H1 (cell line): Measurements from ENCODE around the gene RERE. TPM values are rescaled to one million over a fixed set of nuclear protein-coding genes. Genes with fewer than 3 reads are reported as not detected.

Source experiments
- CTCF ChIA-PET: fragments of 300-600 bp; sonication (Branson Sonifier 250); formaldehyde crosslinking; loops from one replicate; lab custom pipeline; 2021; ENCODE audit not compliant: partially characterized antibody; lab: Charles Lee
- POLR2A ChIA-PET: fragments of 300-600 bp; sonication (Branson Sonifier 250); formaldehyde crosslinking; loops from one replicate; lab custom pipeline; 2021; ENCODE audit warnings: inconsistent platforms; ENCODE audit not compliant: partially characterized antibody; lab: Charles Lee
- DNase-seq, 2 experiments: peaks; one replicate each; pipeline versions ENCODE4 v3.0.0 to v3.0.0-alpha.2; 2010 to 2022; ENCODE audit warnings: low spot score in 2 of 2, low read depth in 1 of 2, mixed read lengths in 1 of 2
- FAIRE-seq: peaks from 2 replicates; lab custom pipeline; 2011; peaks lifted over from hg19 to GRCh38; lab: Jason Lieb, UNC
- H2AFZ ChIP-seq: 2 replicates; pipeline ENCODE4 v1.8.1; 2012; ENCODE audit warnings: low read length, inconsistent platforms
- H2AK5ac ChIP-seq: 2 replicates; pipeline ENCODE4 v1.6.1; 2013; ENCODE audit warnings: low read depth, low read length
- H2BK120ac ChIP-seq: replicated peaks from 2 replicates; pipeline ENCODE3; 2013; ENCODE audit warnings: low read depth, low read length, inconsistent platforms
- H2BK12ac ChIP-seq: 2 replicates; pipeline ENCODE4 v1.6.1; 2013; ENCODE audit warnings: low read depth, low read length
- H2BK15ac ChIP-seq: 2 replicates; pipeline ENCODE4 v1.6.1; 2013; ENCODE audit warnings: low read length
- H2BK20ac ChIP-seq: 2 replicates; pipeline ENCODE4 v1.6.1; 2013; ENCODE audit warnings: low read length
- H2BK5ac ChIP-seq: 2 replicates; pipeline ENCODE4 v1.6.1; 2013; ENCODE audit warnings: low read depth, low read length
- H3K14ac ChIP-seq: 2 replicates; pipeline ENCODE4 v1.6.1; 2013; ENCODE audit warnings: inconsistent platforms; ENCODE audit not compliant: insufficient read length
- H3K18ac ChIP-seq: 2 replicates; pipeline ENCODE4 v1.6.1; 2013; ENCODE audit warnings: low read length; ENCODE audit errors: extremely low read depth
- H3K23ac ChIP-seq: 2 replicates; pipeline ENCODE4 v1.6.1; 2013; ENCODE audit warnings: inconsistent platforms; ENCODE audit not compliant: insufficient read length
- H3K23me2 ChIP-seq: 2 replicates; pipeline ENCODE4 v1.6.1; 2013; ENCODE audit warnings: low read depth, low read length
- H3K27ac ChIP-seq: 2 replicates; pipeline ENCODE4 v1.6.1; 2011; ENCODE audit warnings: low read depth, low read length, inconsistent platforms
- H3K27me3 ChIP-seq, 4 experiments: replicated peaks in 1 of 4; 1 replicate in 1 of 4; 2 replicates in 3 of 4; pipeline versions ENCODE4 v1.6.1 to v1.8.1; 2011 to 2013; ENCODE audit warnings: low read length in 3 of 4, mild to moderate bottlenecking in 3 of 4, inconsistent platforms in 2 of 4, mixed read lengths in 2 of 4, moderate library complexity in 1 of 4; ENCODE audit not compliant: control insufficient read depth in 3 of 4, insufficient read depth in 3 of 4; ENCODE audit errors: extremely low read depth in 1 of 4
- H3K36me3 ChIP-seq, 4 experiments: 2 replicates each; pipeline versions ENCODE4 v1.6.1 to v1.8.1; 2011 to 2013; ENCODE audit warnings: mild to moderate bottlenecking in 4 of 4, low read length in 3 of 4, moderate library complexity in 2 of 4, control low read depth in 1 of 4, inconsistent platforms in 1 of 4; ENCODE audit not compliant: insufficient read depth in 4 of 4, control insufficient read depth in 2 of 4
- H3K4ac ChIP-seq: replicated peaks from 2 replicates; pipeline ENCODE3; 2013; ENCODE audit warnings: low read length, low read depth, mixed read lengths, inconsistent platforms; ENCODE audit not compliant: insufficient read length
- H3K4me1 ChIP-seq, 4 experiments: replicated peaks in 1 of 4; 1 replicate in 1 of 4; 2 replicates in 3 of 4; pipeline versions ENCODE4 v1.6.1 to v1.8.1; 2011 to 2013; ENCODE audit warnings: low read length in 3 of 4, inconsistent platforms in 2 of 4, mixed read lengths in 1 of 4; ENCODE audit not compliant: insufficient read depth in 4 of 4, control insufficient read depth in 3 of 4
- H3K4me2 ChIP-seq, 2 experiments: 2 replicates each; pipeline versions ENCODE4 v1.6.1 to v1.8.1; 2011 to 2013; ENCODE audit warnings: low read depth in 2 of 2, low read length in 2 of 2, control low read depth in 1 of 2, inconsistent platforms in 1 of 2, mild to moderate bottlenecking in 1 of 2; ENCODE audit not compliant: insufficient read depth in 1 of 2
- H3K4me3 ChIP-seq, 4 experiments: fragments of 200-600, 300-600 bp in 1 of 4; sonication (generic), shearing (Covaris generic), sonication (Bioruptor Twin) in 1 of 4; 2 replicates each; pipeline versions ENCODE4 v1.5.1 to v1.8.1; 2011 to 2016; ENCODE audit warnings: low read length in 4 of 4, low read depth in 3 of 4, control low read depth in 2 of 4, inconsistent platforms in 2 of 4, mild to moderate bottlenecking in 2 of 4, mixed read lengths in 1 of 4, moderate library complexity in 1 of 4; ENCODE audit not compliant: insufficient read depth in 2 of 4; ENCODE audit errors: extremely low read depth in 1 of 4
- H3K56ac ChIP-seq: replicated peaks from 2 replicates; pipeline ENCODE3; 2013; ENCODE audit warnings: low read depth, mild to moderate bottlenecking, mixed read lengths, low read length, inconsistent platforms; ENCODE audit not compliant: insufficient read length
- H3K79me1 ChIP-seq: 2 replicates; pipeline ENCODE4 v1.6.1; 2013; ENCODE audit warnings: low read depth, low read length, control low read depth
- H3K79me2 ChIP-seq, 2 experiments: 2 replicates each; pipeline versions ENCODE4 v1.6.1 to v1.8.1; 2012 to 2013; ENCODE audit warnings: low read length in 2 of 2, mild to moderate bottlenecking in 2 of 2, inconsistent platforms in 1 of 2; ENCODE audit not compliant: insufficient read depth in 2 of 2, control insufficient read depth in 1 of 2
- H3K9ac ChIP-seq, 4 experiments: replicated peaks in 1 of 4; 1 replicate in 1 of 4; 2 replicates in 3 of 4; pipeline versions ENCODE4 v1.6.1 to v1.8.1; 2011 to 2013; ENCODE audit warnings: low read depth in 3 of 4, low read length in 3 of 4, control low read depth in 2 of 4, mild to moderate bottlenecking in 2 of 4, moderate library complexity in 2 of 4, inconsistent platforms in 1 of 4; ENCODE audit errors: extremely low read depth in 1 of 4
- H3K9me3 ChIP-seq, 2 experiments: 2 replicates each; pipeline versions ENCODE4 v1.6.1 to v1.8.1; 2012 to 2013; ENCODE audit warnings: mild to moderate bottlenecking in 2 of 2, moderate library complexity in 2 of 2, control low read depth in 1 of 2, inconsistent platforms in 1 of 2, low read depth in 1 of 2, low read length in 1 of 2, mixed read lengths in 1 of 2; ENCODE audit not compliant: insufficient read depth in 2 of 2
- H4K20me1 ChIP-seq, 2 experiments: replicated peaks in 1 of 2; 2 replicates each; pipeline versions ENCODE3 to v1.8.1; 2011 to 2013; ENCODE audit warnings: inconsistent platforms in 2 of 2, low read length in 2 of 2, mild to moderate bottlenecking in 1 of 2; ENCODE audit not compliant: insufficient read depth in 2 of 2, control insufficient read depth in 1 of 2
- H4K5ac ChIP-seq: 2 replicates; pipeline ENCODE4 v1.6.1; 2013; ENCODE audit warnings: low read length, low read depth, mixed read lengths, inconsistent platforms; ENCODE audit not compliant: insufficient read length
- H4K8ac ChIP-seq: 2 replicates; pipeline ENCODE4 v1.8.0; 2013; ENCODE audit warnings: mild to moderate bottlenecking, moderate library complexity, low read length, inconsistent platforms; ENCODE audit not compliant: insufficient read depth; ENCODE audit errors: extremely low read depth
- H4K91ac ChIP-seq: replicated peaks from 2 replicates; pipeline ENCODE3; 2013; ENCODE audit warnings: low read length, mixed read lengths, inconsistent platforms; ENCODE audit not compliant: insufficient read length
- SIN3A ChIP-seq, 2 experiments: IDR thresholded peaks in 1 of 2; conservative IDR thresholded peaks in 1 of 2; 2 replicates each; pipeline ENCODE4 v1.6.1; 2011 to 2012; ENCODE audit warnings: low read length in 2 of 2, improper control_type of control experiment in 1 of 2, low read depth in 1 of 2, mild to moderate bottlenecking in 1 of 2
- WGBS, 2 experiments: shearing (Covaris generic) in 1 of 2; methylation state at CpG; one replicate each; pipeline versions ENCODE4 v1.1.6 to v1.1.7; 2013 to 2015; ENCODE audit warnings: low lambda C conversion rate in 2 of 2, mixed read lengths in 2 of 2, inconsistent platforms in 1 of 2, low coverage in 1 of 2, missing lambda C conversion rate in 1 of 2; ENCODE audit not compliant: insufficient replicate concordance in 2 of 2, insufficient coverage in 1 of 2, insufficient read length in 1 of 2; ENCODE audit errors: extremely low coverage in 1 of 2, missing lambda C conversion rate in 1 of 2; 5-methylcytosine and 5-hydroxymethylcytosine counted together
- polyA plus RNA-seq, 7 experiments: library from polyadenylated mRNA; depleted of rRNA in 3 of 7; stranded (reverse) in 5 of 7; unstranded in 2 of 7; fragments of >200 nt in 5 of 7; fragments of 200-250 nt in 2 of 7; gene quantifications; 1 replicate in 5 of 7; 2 replicates in 1 of 7; 4 replicates in 1 of 7; pipeline versions ENCODE4 v1.2.1 to v1.2.3, GENCODE V29; 2011 to 2013; ENCODE audit warnings: missing spikeins in 2 of 7, mixed read lengths in 2 of 7
- total RNA-seq: library from RNA; stranded (reverse); fragmentation: NEBNext Ultra II Directional; extraction: Animal tissue kit (Norgen Biotek cat#: 25700); gene quantifications from 2 replicates; pipeline ENCODE4 v1.2.1, GENCODE V29; 2021

Gene RERE
- total and polyA plus RNA-seq, 2 of the 8 experiments (the other 6 are each of a cell fraction or from before 2014, with no cell fraction given): 15.3 to 142 TPM

GRCh38 chr1:8742022-8742924 is 75.2 kb downstream of the RERE start:
- H3K9me3 ChIP-seq: peaks cover 5 to 8% of the 10 kb centered on the region in 2 experiments
- peaks cover 2% of the 10 kb centered on the region; the same call in 1 of the 2 replicates for H3K79me1 ChIP-seq
- TF ChIP-seq SIN3A (conservative IDR thresholded peaks at IDR 0.05 in 1 of 2, IDR thresholded peaks at IDR 0.05 in 1 of 2; ENCODE audit: low read depth in 1 of 2, low read length in 2 of 2): no peak
- ChIA-PET POLR2A (no interaction called here), CTCF (interaction anchor here (0.8 to 1.2 kb wide), 3 partner anchors 15 to 106 kb away, joined by 3 to 4 read pairs (median 3); no protein-coding TSS in a partner anchor)
- H4K5ac ChIP-seq: no peak overlapping the region
- no peak for DNase-seq
- H2BK15ac ChIP-seq: no peak overlapping the region
- H3K4ac ChIP-seq: no peak overlapping the region
- WGBS, 2 experiments: 89% methylated on average over 6 of the region's 6 CpGs; no CpG with 5 or more reads in 1 of the 2 experiments
- peaks cover 0 to 11% (median 2%) of the 10 kb centered on the region in 4 experiments; a peak in 2 of 8 replicates for H3K36me3 ChIP-seq
- no peak overlapping the region for H3K18ac ChIP-seq
- no peaks in the 10 kb centered on the region for H3K23me2 ChIP-seq
- no peak overlapping the region for H2BK12ac ChIP-seq
- no peak overlapping the region for H4K8ac ChIP-seq
- H2BK5ac ChIP-seq: no peak overlapping the region
- H3K56ac ChIP-seq: no peak overlapping the region
- H3K27me3 ChIP-seq: no peaks in the 10 kb centered on the region
- H2AK5ac ChIP-seq: no peak overlapping the region
- peaks cover 0 to 67% of the 10 kb centered on the region in 2 experiments; a peak in 2 of 4 replicates for H3K79me2 ChIP-seq
- no peak overlapping the region for H2BK20ac ChIP-seq
- H3K9ac ChIP-seq: no peak overlapping the region
- no peak overlapping the region for H3K14ac ChIP-seq
- no peak overlapping the region for H2BK120ac ChIP-seq
- H4K91ac ChIP-seq: no peak overlapping the region
- no peak overlapping the region for H3K23ac ChIP-seq
- H2AFZ ChIP-seq: no peak overlapping the region
- no peak for FAIRE-seq
- H3K27ac ChIP-seq: no peak overlapping the region
- no peak overlapping the region for H3K4me3 ChIP-seq
- H4K20me1 ChIP-seq: peaks cover 0 to 3% of the 10 kb centered on the region in 2 experiments
- no peaks in the 10 kb centered on the region for H3K4me1 ChIP-seq
- no peak overlapping the region for H3K4me2 ChIP-seq
